NT2/D1 (cell line): ENCODE measurements around the gene PCYT1A.
A peak's percentile ranks its signal among the peaks of the same experiment; 100 is the strongest.

Source experiments
- DNase-seq: peaks from one replicate; pipeline ENCODE4 v3.0.0-alpha.2; 2011; ENCODE audit warnings: low read depth, low spot score
- H3K27me3 ChIP-seq: 2 replicates; pipeline ENCODE4 v1.6.0; 2011; ENCODE audit warnings: mild to moderate bottlenecking; ENCODE audit not compliant: insufficient read length, insufficient read depth
- H3K36me3 ChIP-seq: 2 replicates; pipeline ENCODE4 v1.6.1; 2011; ENCODE audit warnings: mild to moderate bottlenecking, low read length, mixed read lengths; ENCODE audit not compliant: insufficient read depth, insufficient read length
- H3K4me1 ChIP-seq: 2 replicates; pipeline ENCODE4 v1.5.1; 2011; ENCODE audit not compliant: insufficient read depth, insufficient read length
- H3K4me3 ChIP-seq: 2 replicates; pipeline ENCODE4 v1.5.1; 2011; ENCODE audit warnings: low read depth; ENCODE audit not compliant: insufficient read length
- H3K9ac ChIP-seq: 2 replicates; pipeline ENCODE4 v1.6.0; 2011; ENCODE audit warnings: low read depth; ENCODE audit not compliant: insufficient read length
- H3K9me3 ChIP-seq: 2 replicates; pipeline ENCODE4 v1.5.1; 2011; ENCODE audit warnings: mild to moderate bottlenecking, low read length; ENCODE audit not compliant: insufficient read depth
- SUZ12 ChIP-seq: IDR thresholded peaks from 2 replicates; pipeline ENCODE4 v1.6.1; 2011; ENCODE audit not compliant: insufficient read length, insufficient read depth; ENCODE audit errors: extremely low read depth
- YY1 ChIP-seq: IDR thresholded peaks from 2 replicates; pipeline ENCODE4 v1.6.1; 2011; ENCODE audit not compliant: insufficient read length, insufficient read depth
- ZNF274 ChIP-seq: IDR thresholded peaks from 2 replicates; pipeline ENCODE4 v1.6.1; 2011; ENCODE audit warnings: mild to moderate bottlenecking, low read depth, low read length

PCYT1A gene

GRCh38 chr3:196181127-196181546 is 106.4 kb downstream of the PCYT1A start:
- Histone ChIP-seq H3K9ac (peak overlapping the region; percentile 36), H3K9me3 (no peaks in the 10 kb centered on the region)
- DNase-seq, result no peak

GRCh38 chr3:196180346-196180745 is 107.2 kb downstream of the PCYT1A start:
- peaks cover 12% of the 10 kb centered on the region for H3K4me1 ChIP-seq
- H3K36me3 ChIP-seq, result no peaks in the 10 kb centered on the region
- TF ChIP-seq ZNF274 (no peak), YY1 (no peak), SUZ12 (no peak)
- peak overlapping the region; percentile 77 for H3K9ac ChIP-seq
- no peak overlapping the region for H3K4me3 ChIP-seq
- no peaks in the 10 kb centered on the region for H3K9me3 ChIP-seq
- DNase-seq, result no peak
- no peaks in the 10 kb centered on the region for H3K27me3 ChIP-seq

More at GRCh38 chr3:196181127-196181546, 106.4 kb downstream of the PCYT1A start:
- Histone ChIP-seq H3K36me3 (no peaks in the 10 kb centered on the region), H3K4me3 (no peak overlapping the region), H3K4me1 (peaks cover 8% of the 10 kb centered on the region), H3K27me3 (no peaks in the 10 kb centered on the region)
- no peak for TF ChIP-seq YY1
- no peak for TF ChIP-seq ZNF274
- no peak for TF ChIP-seq SUZ12
